Esophagus muscularis mucosa (tissue), 4 donors: ENCODE measurements around the gene MEN1. TPM values are rescaled to one million over a fixed set of nuclear protein-coding genes. Genes with fewer than 3 reads are reported as not detected.

ENCODE experiments used
- DNase-seq: peaks from one replicate; pipeline ENCODE4 v3.0.0-alpha.2; 2017; ENCODE audit errors: extremely low spot score
- H3K27ac ChIP-seq, 4 donors: fragments of 200-600 bp; sonication (generic); replicated peaks in 1 of 4; 1 replicate in 3 of 4; 2 replicates in 1 of 4; pipeline ENCODE4 v1.5.1; 2016 to 2019; ENCODE audit warnings: mild to moderate bottlenecking in 1 of 4
- H3K27me3 ChIP-seq, 4 donors: fragments of 200-600 bp; sonication (generic); one replicate each; pipeline versions ENCODE4 v1.5.1 to v1.6.0; 2016 to 2019
- H3K36me3 ChIP-seq, 4 donors: fragments of 200-600 bp; sonication (generic); one replicate each; pipeline ENCODE4 v1.5.1; 2016 to 2019
- H3K4me1 ChIP-seq, 4 donors: fragments of 200-600 bp; sonication (generic); one replicate each; pipeline ENCODE4 v1.5.1; 2016 to 2019
- H3K4me3 ChIP-seq, 4 donors: fragments of 200-600 bp; sonication (generic); 1 replicate in 2 of 4; 2 replicates in 2 of 4; pipeline ENCODE4 v1.5.1; 2016 to 2019; ENCODE audit warnings: mild to moderate bottlenecking in 4 of 4, moderate library complexity in 1 of 4
- H3K9me3 ChIP-seq, 4 donors: fragments of 200-600 bp; sonication (generic); 1 replicate in 3 of 4; 2 replicates in 1 of 4; pipeline ENCODE4 v1.5.1; 2016 to 2019
- EP300 ChIP-seq: sonication (generic); formaldehyde crosslinking; IDR thresholded peaks from one replicate; pipeline ENCODE4 v1.6.1; 2017; ENCODE audit warnings: antibody characterized with exemption
- POLR2A ChIP-seq: fragments of 450-650 bp; IDR thresholded peaks from one replicate; pipeline ENCODE4 v1.6.1; 2017; ENCODE audit warnings: antibody characterized with exemption, moderate library complexity, mild to moderate bottlenecking, low read depth
- POLR2AphosphoS5 ChIP-seq, 2 donors: sonication (generic); formaldehyde crosslinking; IDR thresholded peaks; one replicate each; pipeline ENCODE4 v1.6.1; 2017; ENCODE audit warnings: antibody characterized with exemption in 2 of 2
- WGBS: methylation state at CpG from one replicate; pipeline ENCODE4 v1.1.5; 2018; 5-methylcytosine and 5-hydroxymethylcytosine counted together
- intact Hi-C: fragments of 100-400 bp; cut with DNase I; formaldehyde crosslinking; loops from one replicate; pipeline ENCODE4 v1.15.1; 2023
- total RNA-seq, 4 donors: library from RNA; depleted of rRNA; stranded (reverse); fragments of >200 nt; gene quantifications; one replicate each; pipeline versions ENCODE4 v1.1.0 to v1.2.1, GENCODE V29; 2016
- TF ChIP-seq, protein P1 (sequence below), 3 experiments: fragments of 200-600 bp in 2 of 3; fragments of 450-650 bp in 1 of 3; sonication (generic) in 2 of 3; IDR thresholded peaks; one replicate each; pipeline ENCODE4 v1.5.1; 2017 to 2019; ENCODE audit warnings: antibody characterized with exemption in 3 of 3, mild to moderate bottlenecking in 2 of 3, moderate library complexity in 1 of 3

Gene MEN1
- total RNA-seq, 4 donors from 2014 or later: 10.4 to 18.7 (median 11.5) TPM

DNA sequence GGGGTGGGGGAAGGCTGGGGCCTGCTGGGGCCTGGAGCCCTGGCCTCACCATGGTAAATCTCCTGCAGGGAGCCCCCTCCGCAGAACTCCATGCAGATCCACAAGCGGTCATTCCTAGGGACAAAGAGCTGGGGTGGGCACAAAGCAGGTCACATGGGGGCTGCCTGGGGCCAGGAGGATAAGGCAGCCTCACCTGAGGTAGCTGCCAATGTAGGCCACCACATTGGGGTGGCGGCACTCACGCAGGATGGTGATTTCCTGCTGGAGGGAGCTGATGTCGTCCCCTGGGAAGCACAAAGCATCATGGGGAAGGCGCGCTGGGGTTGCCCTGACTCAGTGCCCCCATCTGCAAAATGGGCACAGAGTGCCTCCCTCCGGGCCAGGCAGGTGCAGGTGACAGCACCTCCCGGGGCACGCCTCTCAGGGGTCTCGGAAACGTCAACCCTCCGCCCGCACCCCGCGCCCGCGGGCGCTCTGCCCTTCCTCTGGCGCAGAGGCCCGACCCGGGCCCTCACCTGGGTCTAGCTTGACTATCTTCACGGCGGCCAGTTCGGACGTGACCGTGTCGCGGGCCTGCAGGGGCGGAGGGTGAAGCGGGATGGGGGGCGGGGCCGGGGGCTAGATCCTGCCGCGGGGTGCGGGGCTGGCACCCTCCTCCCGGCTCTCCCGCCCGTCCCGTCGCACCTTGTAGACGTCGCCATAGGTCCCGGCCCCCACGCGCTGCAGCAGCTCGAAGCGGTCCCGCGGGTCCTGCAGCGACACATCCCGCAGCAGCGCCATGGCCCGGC is 7.8 kb downstream of the MEN1 start:
- WGBS: 55% methylated on average over 4 of the region's 54 CpGs
- Histone ChIP-seq H3K36me3 (peaks cover 12 to 67% (median 55%) of the 10 kb centered on the region in 4 donors), H3K4me3 (peak overlapping the region; percentile 73 to 84 (median 78)), H3K4me1 (peaks cover 20 to 38% (median 32%) of the 10 kb centered on the region in 4 donors), H3K27ac (peak overlapping the region; percentile 85 to 93 (median 88)), H3K27me3 (no peaks in the 10 kb centered on the region), H3K9me3 (no peaks in the 10 kb centered on the region)
- intact Hi-C loops: loop anchor here (2.0 kb wide), 1 partner anchor 58 kb away; the partner anchor contains the start of gene RASGRP2
- no peak for DNase-seq
- TF ChIP-seq POLR2AphosphoS5 (IDR thresholded peaks at IDR 0.05): no peak
- TF ChIP-seq EP300: no peak
- TF ChIP-seq, protein P1, sequence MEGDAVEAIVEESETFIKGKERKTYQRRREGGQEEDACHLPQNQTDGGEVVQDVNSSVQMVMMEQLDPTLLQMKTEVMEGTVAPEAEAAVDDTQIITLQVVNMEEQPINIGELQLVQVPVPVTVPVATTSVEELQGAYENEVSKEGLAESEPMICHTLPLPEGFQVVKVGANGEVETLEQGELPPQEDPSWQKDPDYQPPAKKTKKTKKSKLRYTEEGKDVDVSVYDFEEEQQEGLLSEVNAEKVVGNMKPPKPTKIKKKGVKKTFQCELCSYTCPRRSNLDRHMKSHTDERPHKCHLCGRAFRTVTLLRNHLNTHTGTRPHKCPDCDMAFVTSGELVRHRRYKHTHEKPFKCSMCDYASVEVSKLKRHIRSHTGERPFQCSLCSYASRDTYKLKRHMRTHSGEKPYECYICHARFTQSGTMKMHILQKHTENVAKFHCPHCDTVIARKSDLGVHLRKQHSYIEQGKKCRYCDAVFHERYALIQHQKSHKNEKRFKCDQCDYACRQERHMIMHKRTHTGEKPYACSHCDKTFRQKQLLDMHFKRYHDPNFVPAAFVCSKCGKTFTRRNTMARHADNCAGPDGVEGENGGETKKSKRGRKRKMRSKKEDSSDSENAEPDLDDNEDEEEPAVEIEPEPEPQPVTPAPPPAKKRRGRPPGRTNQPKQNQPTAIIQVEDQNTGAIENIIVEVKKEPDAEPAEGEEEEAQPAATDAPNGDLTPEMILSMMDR (IDR thresholded peaks at IDR 0.05): no peak
- TF ChIP-seq POLR2A: no peak

DNA sequence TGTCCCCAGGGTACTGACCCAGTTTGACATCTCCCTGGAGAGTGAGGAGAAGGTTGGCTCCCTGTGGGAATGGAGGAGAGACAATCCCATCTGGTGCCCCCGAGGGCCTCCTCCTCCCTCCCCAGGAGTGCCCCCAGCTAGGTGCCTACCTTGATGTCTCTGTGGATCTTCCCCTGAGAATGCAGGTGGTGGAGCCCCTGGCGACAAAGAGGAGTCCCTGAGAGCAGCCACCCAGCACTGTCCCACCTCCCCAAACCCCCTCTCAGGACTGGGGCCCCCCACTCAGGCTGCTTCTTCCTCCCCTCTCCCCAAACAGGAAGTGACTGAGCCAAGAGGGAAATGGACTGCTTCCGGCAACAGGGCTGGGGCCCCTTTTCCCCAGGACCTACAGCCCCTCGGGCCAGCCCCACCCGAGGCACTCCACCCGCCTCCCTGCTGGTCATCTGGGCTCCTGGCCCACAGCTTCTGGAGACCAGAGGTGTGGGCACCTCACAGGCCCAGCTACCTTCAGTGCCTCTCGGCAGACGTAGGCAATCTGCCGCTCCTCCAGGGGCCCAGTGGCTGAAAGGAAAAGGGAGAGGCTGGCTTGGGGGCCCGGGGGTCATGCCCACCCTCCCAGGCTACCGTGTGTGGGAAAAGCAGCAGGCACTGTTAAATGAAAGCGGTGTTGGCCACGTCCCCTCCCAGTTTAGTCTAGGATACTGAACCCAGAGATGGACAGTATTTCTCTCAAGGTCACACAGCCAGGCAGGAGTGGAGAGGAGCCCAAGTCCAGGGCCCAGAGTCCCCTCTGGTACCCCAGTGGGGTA is 8.6 kb downstream of the MEN1 start:
- peak overlapping the region; percentile 73 to 84 (median 78) for H3K4me3 ChIP-seq
- WGBS: 60% methylated on average over 11 of the region's 13 CpGs
- intact Hi-C loops: loop anchor here (2.0 kb wide), 1 partner anchor 57 kb away; the partner anchor contains the start of gene RASGRP2

GRCh38 chr11:64801158-64801464 is 9.2 kb downstream of the MEN1 start:
- no peak for DNase-seq
- H3K4me3 ChIP-seq: no peak overlapping the region
- TF ChIP-seq POLR2A (no peak), EP300 (no peak), POLR2AphosphoS5 (IDR thresholded peaks at IDR 0.05) (no peak)
- TF ChIP-seq, protein P1 (IDR thresholded peaks at IDR 0.05): no peak
- H3K27me3 ChIP-seq: no peaks in the 10 kb centered on the region
- WGBS: 81% methylated on average over 8 of the region's 9 CpGs
- H3K36me3 ChIP-seq: peaks cover 22 to 67% (median 56%) of the 10 kb centered on the region in 4 donors
- H3K9me3 ChIP-seq: no peaks in the 10 kb centered on the region
- H3K27ac ChIP-seq: peak overlapping the region in 3 of 4 donors; percentile 85 to 93 (median 87)
- peaks cover 20 to 38% (median 29%) of the 10 kb centered on the region in 4 donors for H3K4me1 ChIP-seq
- intact Hi-C loops: no loop called here

More for the DNA sequence above, 8.6 kb downstream of the MEN1 start:
- no peaks in the 10 kb centered on the region for H3K9me3 ChIP-seq
- peaks cover 16 to 67% (median 54%) of the 10 kb centered on the region in 4 donors for H3K36me3 ChIP-seq
- H3K4me1 ChIP-seq: peaks cover 20 to 38% (median 29%) of the 10 kb centered on the region in 4 donors
- TF ChIP-seq POLR2A (no peak), POLR2AphosphoS5 (IDR thresholded peaks at IDR 0.05) (no peak), EP300 (no peak)
- TF ChIP-seq, protein P1 (IDR thresholded peaks at IDR 0.05): no peak
- no peak for DNase-seq
- no peaks in the 10 kb centered on the region for H3K27me3 ChIP-seq
- H3K27ac ChIP-seq: peak overlapping the region; percentile 85 to 93 (median 88)

DNA sequence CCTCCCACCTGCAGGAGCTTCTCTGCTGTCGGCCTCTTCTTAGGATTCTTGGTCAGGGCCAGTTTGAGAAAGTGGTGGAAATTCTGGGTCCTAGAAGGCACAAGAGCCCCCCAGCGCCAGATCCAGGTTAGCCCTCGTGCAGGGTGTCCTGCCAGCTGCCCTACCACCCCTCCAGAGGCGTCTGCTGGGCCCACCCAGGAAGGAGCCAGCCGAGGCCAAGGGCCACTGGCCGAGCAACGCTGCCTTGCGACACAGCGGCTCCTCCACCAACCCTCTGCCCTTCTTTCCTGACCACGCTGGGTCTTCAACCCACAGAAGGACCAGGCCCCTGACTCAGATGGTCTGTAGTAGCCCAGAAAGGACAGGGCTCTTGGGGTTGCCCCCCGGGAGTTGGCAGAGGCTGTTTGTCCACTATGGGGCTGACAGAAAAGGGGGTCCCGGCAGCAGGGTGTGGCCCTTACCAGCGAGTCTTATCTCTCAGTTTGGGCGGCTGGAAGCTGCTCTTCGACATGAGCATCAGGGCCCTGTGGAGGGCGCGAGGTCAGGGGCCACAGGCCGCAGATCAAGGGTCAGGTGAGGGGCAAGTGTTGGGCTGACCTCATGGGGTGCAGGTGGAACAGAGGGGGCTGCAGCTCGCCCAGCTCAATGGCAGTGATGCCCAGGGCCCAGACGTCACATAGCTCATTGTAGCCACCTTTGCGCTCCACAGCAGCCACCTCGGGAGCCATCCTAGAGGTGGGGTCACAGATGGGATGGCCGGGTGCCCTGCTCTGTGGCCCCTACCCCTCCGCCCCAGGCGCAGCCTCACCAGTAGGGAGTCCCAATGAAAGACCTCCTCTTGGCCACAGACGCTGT is 9.8 kb downstream of the MEN1 start:
- no peak for DNase-seq
- Histone ChIP-seq H3K4me3 (no peak overlapping the region), H3K27me3 (no peaks in the 10 kb centered on the region), H3K27ac (peak overlapping the region in 3 of 4 donors; percentile 51 to 93 (median 87)), H3K36me3 (peaks cover 25 to 67% (median 56%) of the 10 kb centered on the region in 4 donors), H3K9me3 (no peaks in the 10 kb centered on the region), H3K4me1 (peaks cover 20 to 38% (median 29%) of the 10 kb centered on the region in 4 donors)
- intact Hi-C loops: no loop called here
- WGBS: 84% methylated on average over 14 of the region's 26 CpGs
- TF ChIP-seq EP300 (no peak), POLR2AphosphoS5 (IDR thresholded peaks at IDR 0.05) (no peak), POLR2A (no peak)
- TF ChIP-seq, protein P1 (IDR thresholded peaks at IDR 0.05): no peak
